ENCODE data around the gene IPPK.
"Not testable (repeated sequence)": the region's sequence is repeated elsewhere in the genome, so short reads cannot be mapped to it uniquely, and the experiment has no call there.

Gene IPPK

DNA sequence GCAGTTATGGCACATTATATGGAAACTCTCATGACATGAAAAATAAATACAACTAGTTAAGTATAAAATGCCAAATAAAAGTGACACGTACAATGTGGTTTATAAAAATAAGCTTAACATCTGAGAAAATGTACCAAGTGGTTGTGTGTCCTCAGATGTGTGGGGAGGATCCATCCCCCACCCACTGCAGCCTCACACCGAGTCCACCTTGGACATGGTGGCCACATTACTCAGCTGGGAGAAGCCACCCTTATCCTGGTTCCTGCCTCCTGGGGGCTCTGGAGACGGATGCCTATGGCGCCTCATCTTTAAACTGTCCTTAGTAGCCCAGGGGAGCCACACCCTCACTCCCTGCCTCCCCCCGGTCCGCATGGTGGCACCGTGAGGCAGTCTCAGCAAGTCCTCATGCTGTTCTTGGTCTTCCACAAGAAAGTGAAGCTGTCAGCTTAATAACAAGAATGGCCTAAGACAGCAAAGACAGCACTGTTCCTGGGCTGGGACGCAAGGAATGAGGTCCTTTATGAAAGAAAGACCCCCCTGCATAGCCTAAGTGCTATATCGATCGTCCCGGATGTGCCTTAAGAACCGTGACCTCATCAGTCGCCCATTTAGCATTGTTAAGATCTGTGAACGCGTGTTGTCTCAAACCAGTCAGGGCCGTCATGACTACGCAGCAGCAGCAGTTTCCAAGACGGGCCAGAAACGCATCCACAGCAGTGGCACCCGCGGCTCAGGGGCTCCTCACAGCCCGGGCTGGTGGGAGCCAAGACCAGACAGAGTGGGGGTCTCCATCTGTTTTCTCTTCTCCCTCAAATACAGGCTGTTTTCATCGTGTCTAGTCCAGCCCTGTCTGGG is 56.4 kb downstream of the IPPK start:
- DNase-seq = no peak

DNA sequence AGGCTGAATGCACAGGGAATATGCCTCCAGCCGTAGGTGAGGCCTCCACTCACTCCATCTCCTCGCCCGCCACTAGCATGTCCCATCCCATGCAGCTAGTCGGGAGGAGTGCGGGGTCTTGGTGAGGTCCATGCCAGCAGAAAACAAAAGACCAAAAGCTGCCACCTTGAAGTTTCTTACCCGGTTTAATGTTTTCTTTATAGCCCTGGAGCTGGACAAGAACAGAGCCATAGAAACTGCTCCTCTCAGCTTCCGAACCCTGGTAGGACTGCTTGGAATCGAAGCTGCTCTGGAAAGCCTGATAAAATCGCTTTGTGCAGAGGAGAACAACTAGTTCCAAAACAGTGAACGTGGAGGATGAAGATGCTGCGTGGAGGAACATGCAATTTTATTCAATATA is 57.1 kb downstream of the IPPK start:
- no peak for DNase-seq

DNA sequence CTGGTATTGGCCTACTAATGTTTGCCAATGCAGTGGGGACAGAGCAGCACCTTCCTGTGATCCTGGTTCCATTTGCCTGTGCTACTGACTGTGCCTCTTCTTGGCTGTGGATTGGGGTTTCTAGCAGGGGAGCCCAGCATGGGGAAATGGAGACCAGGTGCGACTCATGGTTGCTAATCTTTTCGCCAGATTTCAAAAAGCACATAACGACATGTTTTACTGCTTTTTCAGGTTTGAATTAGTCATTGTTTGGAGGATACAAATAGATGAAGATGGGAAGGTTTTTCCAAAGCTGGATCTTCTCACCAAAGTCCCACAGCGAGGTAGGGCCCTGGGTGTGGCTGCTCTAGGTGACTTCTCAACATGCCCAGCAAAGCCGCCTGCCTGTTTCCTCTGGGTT is 57.6 kb downstream of the IPPK start:
- DNase-seq = no peak

DNA sequence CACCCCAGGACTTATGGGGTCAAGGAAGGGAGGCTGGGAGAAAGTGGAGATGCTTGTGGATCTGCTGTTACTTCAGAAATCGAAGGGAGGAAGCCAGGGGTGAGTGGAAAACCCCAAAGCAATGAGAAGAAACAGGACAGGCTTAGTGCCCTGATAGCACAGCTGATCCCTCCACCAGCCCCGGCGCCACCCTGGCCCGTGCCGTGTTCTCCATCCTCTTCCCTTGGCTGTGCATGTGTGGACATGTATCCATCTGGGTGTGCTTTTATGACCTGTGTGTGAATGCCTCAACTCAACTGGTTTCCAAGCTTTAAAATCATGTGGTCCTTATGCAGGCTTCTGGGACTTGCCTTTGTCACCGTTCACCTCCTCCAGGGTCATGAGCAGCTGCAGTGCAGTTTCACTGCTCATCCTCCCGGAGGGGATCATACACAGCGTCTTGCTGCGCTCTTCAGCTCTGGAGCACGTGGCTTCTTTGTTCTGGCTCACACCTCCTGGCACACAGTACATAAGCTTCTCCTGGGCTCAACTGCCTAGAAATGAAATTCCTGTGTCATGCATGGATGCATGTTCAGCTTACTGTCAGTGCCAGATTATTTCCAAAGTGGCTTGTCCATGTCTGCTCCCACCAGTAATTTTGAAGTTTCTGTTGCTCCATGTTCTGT is 58.2 kb downstream of the IPPK start:
- no peak for DNase-seq

DNA sequence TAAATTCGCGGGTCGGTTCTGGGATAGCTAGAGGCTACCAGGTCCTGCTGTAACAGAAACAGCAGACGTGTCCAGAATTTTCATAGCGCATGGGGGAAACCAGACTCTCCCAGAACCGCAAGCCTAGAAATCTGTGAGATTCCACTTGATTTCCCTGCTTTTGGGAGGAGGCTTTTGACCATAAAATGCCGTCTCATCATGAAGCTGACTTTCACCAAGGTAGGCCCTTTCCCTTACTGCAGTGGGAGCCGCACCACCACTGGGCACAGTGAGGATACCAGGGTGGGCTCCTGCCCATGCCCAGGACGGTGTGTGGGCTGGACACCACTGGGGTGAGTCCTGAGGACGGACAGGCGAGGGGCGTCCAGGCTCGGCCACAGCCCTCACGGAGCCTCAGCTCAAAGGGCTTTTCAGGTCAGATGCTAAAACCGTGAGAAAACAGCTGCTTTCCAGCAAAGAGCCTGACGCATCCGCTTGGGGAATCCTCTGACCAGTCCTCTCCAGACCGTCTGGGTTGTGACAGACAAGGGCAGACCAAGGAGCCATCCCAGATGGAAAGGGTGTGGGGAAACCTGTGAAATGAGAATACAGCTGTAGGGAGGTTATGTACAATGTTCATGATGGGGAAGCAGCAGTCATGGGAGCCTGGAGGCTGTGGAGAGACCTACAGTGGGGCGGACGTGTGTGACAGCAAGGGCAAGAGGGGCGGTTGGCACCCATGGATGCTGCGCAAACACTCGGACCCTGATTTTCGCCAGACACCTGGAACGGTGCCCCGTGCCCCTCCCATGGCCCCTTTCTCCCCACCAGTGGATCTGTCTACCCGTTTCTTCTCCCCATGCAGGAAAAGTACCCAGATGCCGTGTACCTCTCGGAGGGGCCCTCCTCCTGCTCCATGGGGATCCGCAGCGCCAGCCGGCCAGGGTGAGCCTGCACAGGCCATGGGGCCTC is 59.2 kb downstream of the IPPK start:
- DNase-seq = no peak

DNA sequence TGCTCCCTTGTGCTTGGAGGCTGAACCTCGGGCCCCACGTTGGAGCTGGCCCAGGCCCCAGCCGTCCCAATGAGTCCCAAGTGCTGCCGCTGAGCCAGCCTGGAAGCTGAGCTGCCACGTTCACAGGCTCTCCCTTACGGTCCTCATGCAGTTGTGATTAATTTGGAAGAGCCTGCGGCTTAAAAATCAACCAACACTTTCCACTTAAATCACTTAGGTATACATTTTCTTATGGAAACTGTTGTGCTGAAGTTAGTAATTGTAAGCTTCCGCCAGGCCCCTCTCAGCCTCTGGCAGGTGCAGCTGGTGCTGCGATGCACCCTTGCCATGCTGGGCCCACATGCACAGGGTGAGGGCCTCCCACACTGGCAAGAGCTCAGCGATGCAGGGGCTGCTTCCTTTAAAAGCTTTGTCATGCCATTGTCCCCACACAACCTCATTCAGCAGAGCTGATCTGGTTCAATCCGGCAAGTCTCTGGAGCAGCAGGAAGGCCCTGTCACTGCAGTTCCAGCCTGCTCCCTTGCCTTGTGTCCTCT is 61.0 kb downstream of the IPPK start:
- no peak for DNase-seq

DNA sequence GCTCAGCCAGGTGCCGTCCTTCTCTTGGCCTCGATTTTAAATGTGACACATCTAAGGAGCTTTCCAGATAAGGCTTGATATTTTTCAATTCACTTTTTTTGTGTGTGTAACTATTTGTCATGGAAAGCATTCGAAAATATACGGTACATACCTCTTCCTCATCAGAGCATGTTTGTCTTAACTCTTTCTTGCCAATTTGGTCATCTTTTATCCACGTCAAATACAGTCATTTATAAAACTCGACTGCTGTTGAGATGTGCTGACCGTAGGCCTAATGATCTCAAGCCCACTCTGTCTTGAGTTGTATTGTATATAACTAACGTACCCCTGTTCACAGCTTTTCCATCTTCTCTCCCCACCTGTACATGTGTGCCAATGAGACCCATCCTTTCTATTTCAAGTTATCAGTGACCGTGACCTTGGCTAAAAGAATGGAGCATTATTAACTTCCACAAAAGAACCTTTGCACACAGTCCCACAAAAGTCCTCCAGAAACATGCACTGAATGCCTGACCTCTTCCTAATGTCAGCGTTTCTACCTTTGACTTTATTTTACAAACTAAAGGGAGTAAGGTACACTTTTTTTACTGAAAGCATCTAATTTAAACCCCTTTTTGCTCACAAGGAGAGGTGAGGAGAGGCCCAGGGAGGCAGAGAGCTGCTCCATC is 61.6 kb downstream of the IPPK start:
- no peak for DNase-seq

DNA sequence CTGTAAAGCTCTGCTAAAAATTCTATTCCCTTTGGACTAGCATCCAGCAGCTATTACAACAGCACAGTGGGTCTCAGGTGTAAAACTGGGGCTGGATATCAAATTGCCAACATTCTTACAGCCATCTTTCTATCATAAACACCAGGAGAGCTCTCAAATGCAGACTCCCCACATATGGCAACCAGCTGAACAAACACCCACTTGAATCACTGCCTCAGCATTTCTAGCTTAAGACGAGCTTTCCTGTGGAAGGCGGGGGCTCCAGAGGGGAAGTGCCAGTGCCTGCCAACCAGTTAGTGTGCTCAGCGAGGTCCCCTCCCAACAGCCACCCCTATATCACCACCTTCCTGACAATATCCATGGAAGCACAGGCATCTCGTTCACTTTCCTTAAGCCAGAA is 62.2 kb downstream of the IPPK start:
- no peak for DNase-seq

DNA sequence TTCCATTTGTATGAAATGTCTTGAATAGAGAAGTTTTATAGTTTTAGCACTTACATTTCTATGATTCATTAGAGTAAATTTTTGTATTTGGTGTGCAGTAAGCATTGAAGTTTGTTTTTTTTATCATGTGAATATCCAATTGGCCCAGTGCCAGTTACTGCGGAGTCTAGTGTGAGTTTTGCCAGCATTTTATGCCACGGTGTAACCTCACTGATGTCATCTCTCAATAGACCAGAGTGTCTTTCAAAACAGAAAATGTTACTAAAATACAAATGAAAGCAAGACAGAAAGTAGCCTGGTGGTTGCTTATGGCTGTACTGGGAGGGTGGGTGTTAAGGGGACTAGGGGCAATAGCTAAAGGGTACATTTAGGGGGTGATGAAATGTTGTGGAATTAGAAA is 62.8 kb downstream of the IPPK start:
- no peak for DNase-seq

DNA sequence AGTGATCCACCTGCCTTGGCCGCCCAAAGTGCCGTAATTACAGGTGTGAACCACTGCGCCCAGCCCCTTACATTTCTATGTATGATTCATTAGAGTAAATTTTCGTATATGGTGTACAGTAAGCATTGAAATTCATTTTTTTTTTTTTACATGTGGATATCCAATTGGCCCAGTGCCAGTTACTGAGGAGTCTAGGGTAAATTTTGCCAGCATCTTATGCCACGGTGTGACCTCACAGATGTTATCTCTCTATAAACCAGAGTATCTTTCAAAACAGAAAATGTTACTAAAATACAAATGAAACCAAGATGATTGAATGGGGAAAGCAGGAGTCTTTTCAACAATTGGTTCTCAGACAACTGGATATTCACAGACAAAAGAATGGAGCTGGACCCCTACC is 64.7 kb downstream of the IPPK start:
- DNase-seq = no peak

DNA sequence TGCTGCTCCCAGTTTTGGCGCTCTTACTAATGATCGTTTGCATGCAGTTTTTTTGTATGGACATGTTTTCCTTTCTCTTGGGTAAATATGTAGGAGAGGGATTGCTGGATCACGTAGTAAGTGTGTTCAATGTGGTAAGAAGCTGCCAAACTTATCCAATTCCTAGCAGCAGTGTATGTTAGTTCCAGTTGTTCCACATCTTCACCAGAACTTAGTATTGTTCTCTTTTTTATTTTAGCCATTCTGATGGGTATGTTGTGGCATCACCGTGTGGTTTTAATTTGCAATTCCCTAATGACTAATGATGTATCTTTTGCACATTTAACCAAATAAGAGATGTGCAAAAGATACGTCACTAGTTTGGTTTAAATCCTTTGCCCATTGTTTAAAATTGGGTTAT is 65.9 kb downstream of the IPPK start:
- DNase-seq = no peak

DNA sequence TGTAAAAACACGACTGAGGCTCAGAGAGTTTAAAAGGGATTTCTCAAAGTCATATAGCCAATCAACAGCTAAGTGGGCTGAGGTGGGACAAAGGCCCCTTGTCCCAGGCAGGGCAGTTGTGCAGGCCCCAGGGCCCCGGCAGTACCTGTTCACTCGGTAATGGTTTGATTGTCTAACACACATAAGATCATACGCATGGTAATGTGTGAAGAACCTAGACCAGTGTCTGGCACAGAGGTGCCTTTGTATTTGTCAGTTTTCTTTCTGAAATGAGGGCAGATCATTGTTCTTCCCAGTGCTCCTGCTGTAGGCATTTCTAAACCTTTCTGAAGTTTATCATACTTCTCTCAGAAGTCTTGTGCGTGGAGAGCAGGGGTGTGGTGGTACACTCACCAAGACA is 66.8 kb downstream of the IPPK start:
- DNase-seq = no peak

DNA sequence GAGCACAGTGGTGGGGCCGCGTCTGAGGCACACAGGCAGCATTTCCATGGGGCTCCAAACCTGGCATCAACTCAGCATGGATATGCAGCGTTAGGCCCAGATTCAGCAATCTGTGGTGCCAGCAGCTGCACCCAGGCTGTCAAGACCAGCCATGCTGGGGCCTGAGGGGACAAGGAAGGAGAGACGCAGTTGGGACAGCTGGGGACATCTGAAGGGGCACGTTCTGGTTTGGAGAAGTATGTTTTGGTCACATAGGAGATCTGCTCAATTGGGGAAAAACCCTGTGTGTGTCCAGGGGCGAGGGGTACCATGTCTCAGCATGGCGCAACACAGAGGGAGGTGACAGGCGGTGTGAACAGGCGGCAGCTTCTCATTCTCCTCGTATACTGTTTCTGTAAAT is 67.5 kb downstream of the IPPK start:
- no peak for DNase-seq

DNA sequence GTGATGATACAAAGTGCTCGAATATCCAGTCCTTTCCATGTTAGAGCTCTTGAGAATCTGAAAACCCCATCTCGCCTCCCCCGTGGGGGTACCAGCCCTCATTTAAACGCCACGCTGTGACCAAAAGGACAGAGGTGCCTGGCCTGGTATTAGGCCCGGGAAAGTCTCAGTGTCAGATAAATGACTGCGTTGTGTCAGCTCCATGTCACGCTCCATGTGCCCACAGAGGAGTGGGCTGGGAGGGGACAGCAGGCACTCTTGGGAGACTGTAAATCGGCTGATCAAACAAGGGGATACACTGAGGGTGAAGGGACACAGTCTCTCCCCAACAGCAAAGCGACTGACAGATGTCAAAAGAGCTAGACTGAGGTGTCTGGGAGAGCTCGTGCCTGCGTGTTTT is 68.5 kb downstream of the IPPK start:
- DNase-seq = no peak

DNA sequence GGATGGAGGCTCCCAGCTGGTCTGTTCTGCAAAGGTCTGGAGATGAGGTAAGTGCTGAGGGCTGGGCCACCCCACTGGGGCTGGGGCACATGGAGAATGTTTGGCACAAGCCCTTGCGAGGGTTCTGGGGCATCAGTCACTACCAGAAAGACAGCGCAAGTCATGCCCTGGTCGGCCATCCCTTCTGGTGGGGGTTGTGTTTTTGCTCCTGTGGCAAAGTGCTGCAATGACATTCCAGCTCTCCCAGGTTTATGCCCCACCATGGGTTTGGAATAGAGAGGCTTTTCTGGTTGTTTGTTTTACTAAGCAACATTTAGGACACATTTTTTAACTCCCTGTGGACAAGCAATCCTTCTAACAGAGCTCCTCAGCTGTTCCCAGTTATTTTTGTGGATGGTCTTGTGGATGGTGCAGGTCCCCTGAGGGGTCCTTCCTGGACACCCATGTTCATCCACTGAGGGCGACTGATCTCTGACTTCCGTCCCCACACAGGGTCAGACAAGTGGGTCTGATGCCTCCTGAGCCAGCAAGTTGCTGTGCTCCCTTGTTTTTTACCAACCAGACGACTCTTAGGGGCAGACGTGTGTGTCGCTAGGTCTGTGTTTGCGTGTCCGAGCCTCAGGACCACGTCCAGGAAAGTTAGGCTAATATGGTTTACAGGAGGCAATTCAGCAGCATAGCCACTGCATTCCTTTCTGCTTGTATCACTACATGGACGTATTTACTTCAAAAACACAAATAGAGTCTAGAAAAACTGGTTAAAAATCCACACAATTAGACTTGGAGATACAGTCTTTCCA is 69.3 kb downstream of the IPPK start:
- DNase-seq = no peak

DNA sequence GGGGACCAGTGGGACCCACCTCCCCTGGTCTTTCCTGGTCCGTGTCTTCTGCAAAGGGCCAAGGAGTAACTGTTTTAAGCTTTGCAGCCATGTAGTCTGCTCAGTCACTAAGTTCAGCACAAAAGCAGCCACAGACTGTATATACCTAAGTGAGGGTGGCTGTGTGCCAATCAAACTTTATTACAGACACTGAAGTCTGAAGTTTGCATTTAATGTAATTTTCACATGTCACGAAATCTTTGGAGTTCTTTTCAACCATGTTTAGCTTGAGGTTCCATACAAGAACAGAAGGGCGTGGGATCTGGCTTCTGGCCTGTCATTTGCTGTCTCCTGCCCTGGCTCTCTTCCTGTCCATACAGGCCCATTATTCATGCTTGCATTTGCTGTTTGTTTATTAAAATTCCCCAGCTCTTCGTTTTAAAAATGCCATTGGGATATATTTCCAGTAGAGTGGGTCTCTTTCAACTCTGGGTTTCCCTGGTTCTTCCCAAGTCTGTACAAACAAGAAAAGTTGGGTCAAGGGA is 69.9 kb downstream of the IPPK start:
- DNase-seq = no peak

DNA sequence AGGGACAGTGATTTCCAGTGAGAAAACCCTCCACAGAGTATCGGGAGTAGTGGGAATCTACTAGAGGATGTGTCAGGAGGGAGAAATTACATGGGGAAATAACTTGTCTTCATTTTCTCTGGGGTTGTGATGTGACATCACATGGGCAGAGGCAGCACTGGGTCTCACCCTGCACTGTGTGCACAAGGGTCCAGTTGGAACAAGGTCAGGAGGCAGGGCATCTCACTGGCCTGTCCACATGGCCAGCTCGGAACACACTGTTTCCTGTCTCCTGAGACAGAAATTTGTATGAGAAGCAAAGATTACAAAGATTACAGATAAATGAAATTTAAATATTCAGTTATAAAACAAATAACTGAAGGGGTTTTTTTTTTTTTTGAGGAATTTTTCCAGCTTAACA is 71.5 kb downstream of the IPPK start:
- DNase-seq = no peak

DNA sequence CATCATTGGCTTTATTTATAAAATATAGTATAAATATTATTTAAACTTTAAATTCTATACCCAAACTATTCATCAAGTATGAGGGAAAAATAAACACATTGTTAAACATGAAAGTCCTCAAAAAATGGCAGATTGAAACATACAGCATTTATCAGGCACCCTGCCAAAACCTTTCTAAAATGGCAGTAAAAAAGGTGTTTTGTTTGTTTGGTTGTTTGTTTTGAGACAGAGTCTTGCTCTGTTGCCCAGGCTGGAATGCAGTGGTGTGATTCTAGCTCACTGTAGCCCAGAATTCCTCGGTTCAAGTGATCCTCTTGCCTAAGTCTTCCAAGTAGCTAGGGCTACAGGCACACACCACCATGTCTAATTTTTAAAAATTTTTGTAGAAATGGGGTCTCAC is 74.0 kb downstream of the IPPK start:
- no peak for DNase-seq

DNA sequence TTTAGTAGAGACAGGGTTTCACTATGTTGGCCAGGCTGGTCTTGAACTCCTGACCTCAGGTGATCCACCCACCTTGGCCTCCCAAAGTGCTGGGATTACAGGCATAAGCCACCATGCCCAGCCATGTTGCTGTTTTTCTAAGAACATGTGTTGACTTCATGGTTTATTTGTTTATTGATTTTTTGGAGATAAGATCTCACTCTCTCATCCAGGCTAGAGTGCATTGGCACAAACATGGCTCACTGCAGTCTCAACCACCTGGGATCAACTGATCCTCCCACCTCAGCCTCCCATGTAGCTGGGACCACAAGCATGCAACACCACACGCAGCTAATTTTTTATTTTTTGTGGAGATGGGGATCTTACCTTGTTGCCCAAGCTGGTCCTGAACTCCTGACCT is 74.9 kb downstream of the IPPK start:
- not testable (repeated sequence) for DNase-seq

DNA sequence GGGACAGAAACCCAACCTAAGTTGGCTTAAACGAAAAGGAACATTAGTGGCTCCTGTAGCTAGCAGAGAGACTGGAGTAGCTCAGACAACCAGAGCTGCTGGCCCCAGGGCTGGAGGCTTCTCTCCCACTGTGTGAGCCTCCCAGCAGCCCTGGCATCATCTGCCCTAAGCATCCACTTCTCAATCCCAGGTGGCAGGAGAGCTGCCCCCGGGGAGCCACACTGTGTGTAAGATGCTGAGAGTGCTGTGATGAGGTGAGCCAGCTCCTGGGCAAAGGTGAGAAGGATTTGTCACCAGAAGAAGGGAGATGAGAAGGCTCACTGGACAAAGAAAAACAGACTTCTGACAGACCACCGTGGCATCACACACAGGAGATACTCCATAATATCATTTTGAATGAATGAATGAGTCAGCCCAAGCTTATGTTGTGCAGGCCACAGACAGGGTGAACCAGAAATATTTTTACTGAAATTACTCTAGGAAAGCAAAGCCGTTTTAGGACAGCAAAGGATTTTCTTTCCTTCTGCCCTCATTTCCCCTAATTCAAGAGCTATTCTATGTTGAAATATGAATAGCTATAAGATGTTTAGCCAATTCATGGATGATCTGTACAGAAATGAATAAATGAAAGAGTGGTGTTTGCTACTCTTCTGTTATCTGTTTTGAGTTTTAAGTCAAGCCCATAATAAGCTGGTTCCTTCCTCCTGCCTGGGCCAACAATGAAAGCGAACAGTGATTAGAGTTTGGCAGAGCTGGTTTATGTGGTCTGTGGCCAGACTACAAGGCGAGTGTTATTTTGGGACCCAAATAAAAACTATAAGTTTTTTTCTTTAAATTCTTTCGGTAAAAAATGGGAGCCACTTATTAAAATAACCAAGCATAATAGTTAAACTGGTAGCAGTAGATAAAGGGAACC is 76.7 kb downstream of the IPPK start:
- no peak for DNase-seq
